HepG2 (cell line): ENCODE results near the gene SERPINA9. TPM values are rescaled to one million over a fixed set of nuclear protein-coding genes. Genes with fewer than 3 reads are reported as not detected.

Experiments used
- ATAC-seq: fragments of 200-7000 bp; cut with Tn5 transposase; 3 replicates; pipeline ENCODE4 v1.9.1; 2020; ENCODE audit warnings: mild to moderate bottlenecking, moderate library complexity
- BruUV-seq: library from RNA; stranded (reverse); fragments of 400-500 nt; replicated peaks from 2 replicates; lab custom pipeline; 2021; lab: Mats Ljungman, UMichigan
- CTCF ChIA-PET: fragments of 300-600 bp; formaldehyde crosslinking; extraction: SDS; loops from one replicate; lab custom pipeline; 2021; ENCODE audit warnings: low total read pairs, inconsistent platforms, low intra/inter-chr PET ratio; lab: Yijun Ruan, JAX
- POLR2A ChIA-PET: fragments of 350-600 bp; sonication (Branson Sonifier 250); formaldehyde crosslinking; loops from one replicate; lab custom pipeline; 2020; ENCODE audit warnings: antibody characterized with exemption, inconsistent platforms; lab: Yijun Ruan, JAX
- DNase-seq: peaks from one replicate; pipeline ENCODE4 v3.0.0-alpha.2; 2015; ENCODE audit warnings: low spot score
- FAIRE-seq: peaks from 3 replicates; lab custom pipeline; 2011; peaks lifted over from hg19 to GRCh38; lab: Jason Lieb, UNC
- H2AFZ ChIP-seq: one replicate; pipeline ENCODE4 v1.6.1; 2011; ENCODE audit warnings: low read length, inconsistent platforms
- H3K27ac ChIP-seq: fragments of 300-600 bp; 3 replicates; pipeline ENCODE4 v1.8.0; 2011; ENCODE audit warnings: mixed run types, mild to moderate bottlenecking, mixed read lengths, low read length, inconsistent platforms; ENCODE audit not compliant: insufficient read depth; ENCODE audit errors: extremely low read length
- H3K27me3 ChIP-seq, 2 experiments: fragments of 200-600 bp in 1 of 2; 2 replicates in 1 of 2; 3 replicates in 1 of 2; pipeline versions ENCODE4 v1.6.0 to v1.8.0; 2011; ENCODE audit warnings: low read length in 2 of 2, mild to moderate bottlenecking in 2 of 2, moderate library complexity in 2 of 2, inconsistent platforms in 1 of 2; ENCODE audit not compliant: insufficient read depth in 2 of 2, control insufficient read depth in 1 of 2
- H3K36me3 ChIP-seq, 2 experiments: fragments of 200-600 bp in 1 of 2; replicated peaks in 1 of 2; 2 replicates in 1 of 2; 3 replicates in 1 of 2; pipeline versions ENCODE4 v1.5.1 to v1.8.0; 2011; ENCODE audit warnings: low read length in 2 of 2, inconsistent platforms in 1 of 2; ENCODE audit not compliant: insufficient read depth in 2 of 2, control insufficient read depth in 1 of 2
- H3K4me1 ChIP-seq: 2 replicates; pipeline ENCODE4 v1.5.1; 2012; ENCODE audit warnings: low read length, inconsistent platforms; ENCODE audit not compliant: insufficient read depth
- H3K4me2 ChIP-seq: 2 replicates; pipeline ENCODE4 v1.6.0; 2011; ENCODE audit warnings: low read depth, low read length, inconsistent platforms
- H3K4me3 ChIP-seq, 3 experiments: fragments of 200-600 bp in 1 of 3; sonication (generic), shearing (Covaris generic) in 1 of 3; replicated peaks in 1 of 3; 2 replicates each; pipeline ENCODE4 v1.5.1; 2011 to 2016; ENCODE audit warnings: low read length in 3 of 3, inconsistent platforms in 2 of 3, low read depth in 2 of 3, mild to moderate bottlenecking in 2 of 3, control low read depth in 1 of 3, mixed read lengths in 1 of 3; ENCODE audit not compliant: insufficient read depth in 1 of 3
- H3K79me2 ChIP-seq: one replicate; pipeline ENCODE4 v1.6.1; 2011; ENCODE audit warnings: low read length, inconsistent platforms; ENCODE audit not compliant: insufficient read depth
- H3K9ac ChIP-seq: 2 replicates; pipeline ENCODE4 v1.6.0; 2011; ENCODE audit warnings: mild to moderate bottlenecking, low read depth, low read length, inconsistent platforms; ENCODE audit not compliant: insufficient read depth
- H3K9me3 ChIP-seq: 2 replicates; pipeline ENCODE4 v1.5.1; 2012; ENCODE audit warnings: mild to moderate bottlenecking, low read length
- H4K20me1 ChIP-seq: 2 replicates; pipeline ENCODE4 v1.6.0; 2011; ENCODE audit warnings: inconsistent platforms, mild to moderate bottlenecking, low read length, moderate library complexity; ENCODE audit not compliant: insufficient read depth
- GLI4 ChIP-seq: sonication (generic); formaldehyde crosslinking; IDR thresholded peaks from 2 replicates; pipeline ENCODE4 v1.5.1; 2020; ENCODE audit warnings: missing genetic modification reagents, mild to moderate bottlenecking, moderate library complexity, borderline replicate concordance
- JUN ChIP-seq: sonication (generic); formaldehyde crosslinking; IDR thresholded peaks from 2 replicates; pipeline ENCODE4 v1.4.0; 2020; ENCODE audit warnings: mild to moderate bottlenecking, missing genetic modification reagents
- RORA ChIP-seq: sonication (generic); formaldehyde crosslinking; IDR thresholded peaks from 2 replicates; pipeline ENCODE4 v1.5.0; 2020; ENCODE audit warnings: mild to moderate bottlenecking, missing genetic modification reagents, moderate library complexity
- TGIF2 ChIP-seq: IDR thresholded peaks from 2 replicates; pipeline ENCODE4 v1.6.1; 2016; ENCODE audit warnings: control low read depth, missing compliant biosample characterization
- ZKSCAN1 ChIP-seq: fragments of 150-350 bp; IDR thresholded peaks from 2 replicates; pipeline ENCODE4 v1.6.1; 2014; ENCODE audit warnings: low read length
- WGBS: methylation state at CpG from one replicate; pipeline ENCODE4 v1.1.6; 2017; ENCODE audit warnings: low lambda C conversion rate; 5-methylcytosine and 5-hydroxymethylcytosine counted together
- in situ Hi-C: cut with HindIII; loops from 2 replicates; pipeline ENCODE4 v1.10.0; 2017; ENCODE audit warnings: low pct_unique_long_range_greater_than_20kb; ENCODE audit not compliant: extremely low pct_ligation_motif_present
- intact Hi-C: fragments of 100-400 bp; cut with micrococcal nuclease; formaldehyde crosslinking; loops from one replicate; pipeline ENCODE4 v1.10.0; 2022; ENCODE audit not compliant: unreplicated experiment
- polyA plus RNA-seq, 8 experiments: library from polyadenylated mRNA; depleted of rRNA in 3 of 8; stranded (reverse) in 7 of 8; unstranded in 1 of 8; fragments of >200 nt; fragmentation: Illumina TruSeq in 4 of 8; extraction: Trizol in 4 of 8; gene quantifications; 2 replicates each; pipeline versions ENCODE4 v1.2.1 to v1.2.3, GENCODE V29; 2011 to 2016; ENCODE audit warnings: low read depth in 4 of 8, missing spikeins in 1 of 8, mixed read lengths in 1 of 8; ENCODE audit not compliant: insufficient read depth in 1 of 8
- total RNA-seq, 5 experiments: library from RNA; depleted of rRNA; stranded (reverse); fragments of >200 nt; fragmentation: Illumina TruSeq; extraction: Trizol; gene quantifications; 2 replicates each; pipeline ENCODE4 v1.2.3, GENCODE V29; 2016; ENCODE audit warnings: low read depth in 1 of 5
- TF ChIP-seq, protein P1 (sequence below): sonication (generic); formaldehyde crosslinking; IDR thresholded peaks from 2 replicates; pipeline ENCODE4 v1.4.0; 2020; ENCODE audit warnings: missing genetic modification reagents, borderline replicate concordance

Gene SERPINA9
- total and polyA plus RNA-seq, 2 of the 13 experiments (the other 11 are each of a cell fraction or from before 2014, with no cell fraction given) = 0.21 TPM; not detected in 1

DNA sequence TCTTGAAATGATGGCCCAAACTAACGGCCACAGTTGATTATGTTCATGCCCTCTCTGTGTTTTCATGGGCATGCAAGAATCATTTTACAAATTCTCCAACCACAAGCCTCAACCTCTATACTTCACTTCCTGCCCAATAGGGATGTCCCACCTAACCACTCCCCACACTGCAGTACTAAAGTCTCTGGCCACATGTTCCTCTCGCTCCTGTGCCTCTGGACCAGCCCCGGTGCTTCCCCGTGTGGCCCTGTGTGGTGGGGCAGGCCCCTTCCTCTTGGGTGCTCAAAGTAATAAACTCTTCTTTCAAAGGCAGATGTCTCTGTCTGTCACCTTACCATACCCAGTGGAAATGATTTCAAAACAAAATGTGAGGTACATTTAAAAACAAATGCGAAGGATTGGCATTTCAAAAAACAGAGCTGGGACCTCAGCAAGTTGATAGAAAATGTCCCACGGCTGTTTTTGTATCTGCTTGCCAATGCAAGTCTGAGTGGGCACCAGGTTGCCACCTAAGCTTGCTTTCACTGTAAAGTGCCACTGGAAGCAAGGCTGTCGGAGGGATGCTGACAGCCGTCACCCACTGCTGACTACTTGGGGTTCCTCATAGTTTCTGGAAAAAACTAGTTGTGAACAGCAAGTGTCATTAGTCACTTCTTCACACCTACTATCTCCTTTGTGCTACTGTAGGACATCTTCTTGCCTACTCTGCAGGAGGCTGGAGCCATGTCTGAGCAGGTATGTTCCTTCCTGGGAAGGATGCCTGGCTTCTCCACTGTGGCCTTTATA, 15.2 kb downstream of the SERPINA9 start:
- TF ChIP-seq, protein P1, sequence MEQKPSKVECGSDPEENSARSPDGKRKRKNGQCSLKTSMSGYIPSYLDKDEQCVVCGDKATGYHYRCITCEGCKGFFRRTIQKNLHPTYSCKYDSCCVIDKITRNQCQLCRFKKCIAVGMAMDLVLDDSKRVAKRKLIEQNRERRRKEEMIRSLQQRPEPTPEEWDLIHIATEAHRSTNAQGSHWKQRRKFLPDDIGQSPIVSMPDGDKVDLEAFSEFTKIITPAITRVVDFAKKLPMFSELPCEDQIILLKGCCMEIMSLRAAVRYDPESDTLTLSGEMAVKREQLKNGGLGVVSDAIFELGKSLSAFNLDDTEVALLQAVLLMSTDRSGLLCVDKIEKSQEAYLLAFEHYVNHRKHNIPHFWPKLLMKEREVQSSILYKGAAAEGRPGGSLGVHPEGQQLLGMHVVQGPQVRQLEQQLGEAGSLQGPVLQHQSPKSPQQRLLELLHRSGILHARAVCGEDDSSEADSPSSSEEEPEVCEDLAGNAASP (CRISPR knock-in tag) = no peak
- TF ChIP-seq ZKSCAN1 = no peak
- TF ChIP-seq GLI4 (CRISPR knock-in tag) = no peak
- no peak for TF ChIP-seq TGIF2 (CRISPR knock-in tag)
- TF ChIP-seq RORA (CRISPR knock-in tag) = no peak
- TF ChIP-seq JUN = no peak
- Histone ChIP-seq H4K20me1 (no peaks in the 10 kb centered on the region), H2AFZ (no peak overlapping the region), H3K36me3 (no peaks in the 10 kb centered on the region), H3K9me3 (no peaks in the 10 kb centered on the region), H3K79me2 (no peaks in the 10 kb centered on the region), H3K4me2 (no peak overlapping the region), H3K4me3 (no peak overlapping the region), H3K27me3 (no peaks in the 10 kb centered on the region), H3K9ac (no peak overlapping the region), H3K27ac (no peak overlapping the region), H3K4me1 (peaks cover 95% of the 10 kb centered on the region)
- no TSS peak for BruUV-seq
- in situ Hi-C loops (no loop called here), intact Hi-C loops (no loop called here)
- WGBS = 82% methylated on average over 8 of the region's 8 CpGs
- no peak for DNase-seq
- ChIA-PET POLR2A (no interaction called here), CTCF (no interaction called here)
- no peak for ATAC-seq
- no peak for FAIRE-seq
